Measurements from ENCODE around the gene DUSP16.
"Not testable (repeated sequence)": the region's sequence is repeated elsewhere in the genome, so short reads cannot be mapped to it uniquely, and the experiment has no call there.

DUSP16 gene

GRCh38 chr12:12582895-12583303 is 20.2 kb upstream of the DUSP16 start:
- no peak for DNase-seq

- DNase-seq, result no peak
Measured at GRCh38 chr12:12582193-12582881, 19.7 kb upstream of the DUSP16 start.

GRCh38 chr12:12580716-12581115 is 18.1 kb upstream of the DUSP16 start:
- not testable (repeated sequence) for DNase-seq

GRCh38 chr12:12577786-12578185 is 15.1 kb upstream of the DUSP16 start:
- DNase-seq, result no peak

- DNase-seq, result no peak
Measured at GRCh38 chr12:12572659-12573058, 10.0 kb upstream of the DUSP16 start.

- DNase-seq, result not testable (repeated sequence)
Measured at GRCh38 chr12:12565971-12566370, 3.3 kb upstream of the DUSP16 start.

GRCh38 chr12:12564911-12565310 is 2.2 kb upstream of the DUSP16 start:
- DNase-seq, result no peak

- no peak for DNase-seq
Measured at GRCh38 chr12:12563290-12563928, 746 bp upstream of the DUSP16 start.

- no peak for DNase-seq
Measured at GRCh38 chr12:12562016-12562483, 613 bp downstream of the DUSP16 start.

GRCh38 chr12:12561371-12562015 is 1.2 kb downstream of the DUSP16 start:
- DNase-seq, result no peak

GRCh38 chr12:12560587-12561370 is 1.9 kb downstream of the DUSP16 start:
- no peak for DNase-seq

GRCh38 chr12:12559719-12560296 is 2.9 kb downstream of the DUSP16 start:
- DNase-seq, result no peak

GRCh38 chr12:12558291-12558690 is 4.4 kb downstream of the DUSP16 start:
- no peak for DNase-seq

GRCh38 chr12:12557733-12558132 is 4.9 kb downstream of the DUSP16 start:
- no peak for DNase-seq

- no peak for DNase-seq
Measured at GRCh38 chr12:12555656-12556055, 7.0 kb downstream of the DUSP16 start.

GRCh38 chr12:12553208-12553785 is 9.4 kb downstream of the DUSP16 start:
- DNase-seq, result no peak

GRCh38 chr12:12551115-12551514 is 11.5 kb downstream of the DUSP16 start:
- DNase-seq, result no peak

- no peak for DNase-seq
Measured at GRCh38 chr12:12550277-12550676, 12.4 kb downstream of the DUSP16 start.

- no peak for DNase-seq
Measured at GRCh38 chr12:12549426-12549825, 13.2 kb downstream of the DUSP16 start.

GRCh38 chr12:12548713-12549112 is 13.9 kb downstream of the DUSP16 start:
- no peak for DNase-seq

- DNase-seq, result no peak
Measured at GRCh38 chr12:12546314-12546772, 16.3 kb downstream of the DUSP16 start.

- DNase-seq, result no peak
Measured at GRCh38 chr12:12543959-12544358, 18.7 kb downstream of the DUSP16 start.

Measured in NCI-H524 treated with DMSO at 0.1 percent for 48 hours (cell line).